ENCODE data around the gene CHST13. TPM values are rescaled to one million over a fixed set of nuclear protein-coding genes. Genes with fewer than 3 reads are reported as not detected.

CHST13 gene
- total RNA-seq, result not detected

DNA sequence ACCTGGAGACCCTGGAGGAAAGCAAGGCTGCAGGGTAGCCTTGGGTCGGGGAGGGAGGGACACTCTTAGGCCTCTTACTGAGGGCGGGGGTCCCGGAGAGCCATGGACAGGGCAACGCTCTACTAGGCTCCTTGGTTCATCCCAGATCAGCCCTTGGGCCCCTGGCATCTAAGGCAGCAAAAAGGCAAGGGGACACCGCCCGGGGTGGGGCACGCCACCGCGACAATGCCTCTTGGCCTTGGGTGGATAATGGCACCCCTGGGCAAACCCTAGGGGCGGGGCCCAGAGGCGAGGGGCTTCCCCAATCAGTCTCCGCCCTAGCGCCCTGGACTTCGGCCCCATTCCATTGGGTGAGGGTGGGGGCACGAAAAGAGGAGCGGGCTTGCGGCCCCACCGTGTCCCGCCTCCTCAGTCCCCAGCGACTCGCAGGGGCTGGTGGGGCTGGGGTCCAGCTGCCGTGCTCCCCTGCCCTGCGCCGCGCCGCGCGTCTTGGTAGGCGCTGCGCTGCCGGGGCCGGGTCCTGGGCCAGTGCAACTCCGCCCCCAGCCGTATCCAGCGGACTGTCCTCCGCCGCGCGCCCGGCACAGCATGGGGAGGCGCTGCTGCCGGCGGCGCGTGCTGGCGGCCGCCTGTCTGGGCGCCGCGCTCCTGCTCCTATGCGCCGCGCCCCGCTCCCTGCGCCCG, at the start of gene CHST13:
Gene CHST13, plus strand, starts transcription at position 411 of the 684 bp plus-strand sequence. Its CDS starts 178 bp downstream, at position 589.
- Mint-ChIP-seq H3K4me1 (ENCODE audit: low read depth) (no peaks in the 10 kb centered on the region), H3K27ac (no peak within 1 kb of the TSS), H3K27me3 (peaks cover 15% of the 10 kb centered on the region), H3K9me3 (no peaks in the 10 kb centered on the region), H3K4me3 (no peak within 1 kb of the TSS), H3K36me3 (no peaks in the 10 kb centered on the region)
- intact Hi-C loops (cut with micrococcal nuclease), result no loop called here
- ChIA-PET CTCF (interaction anchor here (0.7 to 3.0 kb wide), 6 partner anchors 10 to 1023 kb away, joined by 3 to 25 read pairs (median 4); no protein-coding TSS in a partner anchor), POLR2A (no interaction called here)
- no peak for DNase-seq

DNA sequence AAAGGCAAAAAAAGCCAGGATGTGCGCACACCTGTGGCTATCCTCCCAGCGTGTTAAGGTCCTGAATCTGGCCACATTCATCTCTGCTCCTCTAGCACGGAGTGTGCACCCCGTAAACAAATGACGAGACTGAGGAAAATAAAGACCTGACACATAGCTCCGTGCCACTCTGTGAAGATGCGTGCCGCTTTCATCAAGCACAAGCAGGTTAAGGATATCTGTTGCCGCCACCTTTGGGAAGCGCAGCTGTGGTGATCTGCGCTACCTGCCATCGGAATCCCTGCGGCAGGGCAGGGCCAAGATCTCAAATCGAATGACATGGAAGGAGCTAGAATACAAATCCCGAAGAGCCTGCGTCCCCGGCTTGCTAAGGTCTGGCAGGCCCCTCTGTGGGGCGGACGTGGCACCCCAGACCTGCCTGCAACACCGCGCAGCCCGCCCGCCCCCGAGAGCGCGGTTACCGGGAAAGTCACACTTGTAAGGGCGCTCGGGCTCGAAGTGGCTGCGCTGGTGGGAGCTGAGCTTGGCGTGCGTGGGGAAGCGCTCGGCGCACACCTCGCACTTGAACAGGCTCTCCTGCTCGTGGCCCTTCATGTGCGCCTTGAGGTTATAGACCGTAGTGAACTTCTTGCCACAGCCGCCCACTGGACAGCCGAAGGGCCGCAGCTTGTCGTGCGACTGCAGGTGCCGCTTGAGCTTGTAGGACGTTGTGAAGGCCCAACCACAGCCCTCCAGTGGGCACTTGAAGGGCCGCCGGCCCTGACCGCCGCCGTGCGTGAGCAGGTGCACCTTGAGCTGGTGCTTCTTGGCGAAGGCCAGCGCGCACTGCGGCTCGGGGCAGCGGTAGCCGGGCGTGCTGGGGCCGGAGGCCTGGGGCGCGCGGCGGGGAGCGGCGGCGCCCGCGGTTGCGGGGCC, 49.2 kb upstream of the CHST13 start:
- intact Hi-C loops (cut with micrococcal nuclease), result loop anchor here (1.0 to 5.0 kb wide), 2 partner anchors 117 to 228 kb away; partner anchors contain the start of genes CHCHD6 and KLF15
- CTCF ChIA-PET, result interaction anchor here (0.8 to 1.0 kb wide), 3 partner anchors 8 to 1072 kb away, joined by 3 read pairs; partner anchors contain the start of gene KLF15

DNA sequence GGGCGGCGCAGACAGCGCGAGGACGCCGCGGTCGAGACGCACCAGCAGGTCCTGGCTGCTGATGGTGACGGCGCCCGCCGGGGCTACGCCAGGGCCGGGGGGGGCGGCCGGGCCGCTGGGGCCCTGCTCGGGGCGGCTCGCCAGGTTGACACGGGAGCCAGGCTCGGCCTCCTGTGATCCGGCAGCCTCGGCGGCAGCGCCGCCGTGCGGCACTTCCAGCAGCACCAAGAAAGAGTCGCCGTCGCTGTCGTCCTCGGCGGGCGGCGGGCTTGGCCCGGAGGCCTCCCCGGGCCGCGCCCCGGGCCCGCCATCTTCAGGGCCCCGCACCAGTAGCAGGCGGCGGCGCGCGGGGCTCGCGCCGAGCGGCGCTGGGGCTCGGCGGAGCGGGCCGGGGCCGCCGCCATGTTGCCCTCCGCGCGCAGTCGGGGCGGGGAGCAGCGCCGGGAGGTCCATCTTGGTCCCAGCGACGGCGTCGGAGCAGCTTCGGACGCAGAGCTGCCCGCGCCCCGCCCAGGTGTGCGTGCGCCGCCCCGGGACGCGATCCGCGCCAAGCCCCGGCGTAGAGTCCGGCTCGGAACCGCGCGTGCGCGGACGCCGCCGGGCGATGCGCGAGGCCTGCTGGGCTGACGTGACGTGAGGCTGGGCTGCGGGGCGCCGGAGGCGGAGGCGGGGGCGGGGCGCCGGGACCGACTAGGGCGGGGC, 48.4 kb upstream of the CHST13 start, which contains the start of gene ZXDC:
Gene ZXDC, minus strand, starts transcription at position 479 of the 702 bp plus-strand sequence. Its CDS starts 26 bp downstream, at position 453.
- H3K9me3 Mint-ChIP-seq, result no peaks in the 10 kb centered on the region
- POLR2A ChIA-PET, result interaction anchor here (1.1 kb wide), 1 partner anchor 13 kb away, joined by 3 read pairs; no protein-coding TSS in a partner anchor
- CTCF ChIA-PET, result interaction anchor here (0.8 to 1.3 kb wide), 3 partner anchors 9 to 1071 kb away, joined by 3 read pairs; no protein-coding TSS in a partner anchor
- peak; percentile 94 for DNase-seq
- peak within 1 kb of the TSS; percentile 79 for H3K27ac Mint-ChIP-seq
- intact Hi-C loops (cut with micrococcal nuclease), result loop anchor here (1.0 to 5.0 kb wide), 5 partner anchors 118 to 559 kb away; partner anchors contain the start of genes CHCHD6, KLF15, PLXNA1 and SLC41A3
- peak within 1 kb of the TSS; percentile 88 for H3K4me3 Mint-ChIP-seq
- peaks cover 21% of the 10 kb centered on the region for H3K36me3 Mint-ChIP-seq
- H3K27me3 Mint-ChIP-seq, result no peaks in the 10 kb centered on the region
- H3K4me1 Mint-ChIP-seq (ENCODE audit: low read depth), result peaks cover 39% of the 10 kb centered on the region

More for the DNA sequence above, 49.2 kb upstream of the CHST13 start:
- Mint-ChIP-seq H3K36me3 (peaks cover 28% of the 10 kb centered on the region), H3K9me3 (no peaks in the 10 kb centered on the region), H3K4me3 (peak overlapping the region; percentile 88), H3K27ac (peak overlapping the region; percentile 79), H3K4me1 (ENCODE audit: low read depth) (peaks cover 41% of the 10 kb centered on the region), H3K27me3 (no peaks in the 10 kb centered on the region)
- peak; percentile 57 for DNase-seq
- POLR2A ChIA-PET, result no interaction called here

DNA sequence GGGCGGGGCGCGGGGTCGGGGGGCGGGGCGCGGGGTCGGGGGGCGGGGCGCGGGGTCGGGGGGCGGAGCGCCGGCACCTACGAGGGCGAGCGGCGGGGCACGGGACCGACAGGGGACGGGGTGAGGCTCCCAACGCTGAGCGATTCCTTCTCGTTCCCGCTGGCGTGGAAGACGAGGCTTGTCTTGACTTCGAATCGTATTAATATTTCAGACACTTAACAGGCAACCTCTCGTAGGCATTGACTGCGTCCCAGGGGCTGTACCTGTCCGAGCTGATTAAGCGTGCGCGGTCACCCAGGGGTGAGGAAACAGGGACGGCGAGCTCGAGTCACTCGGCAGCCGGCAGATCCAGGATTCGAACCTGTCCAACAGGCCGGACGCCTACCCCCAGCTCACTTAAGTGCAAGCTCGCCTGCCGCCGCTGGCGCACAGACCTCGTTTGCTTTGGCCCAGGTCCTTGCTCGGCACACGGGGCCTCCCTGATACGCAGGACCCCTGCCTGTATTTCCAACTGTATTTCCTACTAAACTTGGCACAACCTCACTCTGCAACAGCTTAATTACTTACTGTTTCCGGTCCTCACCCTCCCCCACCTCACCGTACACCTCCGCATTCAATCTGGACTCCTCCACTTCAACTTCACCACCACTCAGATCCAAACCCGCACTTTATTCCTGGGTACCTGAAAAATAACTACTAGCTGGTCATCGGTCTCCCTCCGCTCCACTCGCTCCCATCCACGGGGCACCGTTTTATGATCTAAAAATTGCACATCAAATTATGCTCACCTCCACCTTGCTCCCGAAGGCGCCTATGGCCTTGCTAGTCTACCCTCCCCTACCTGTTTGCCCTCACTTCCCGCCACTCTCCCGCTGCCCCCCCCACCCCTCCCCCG, 47.5 kb upstream of the CHST13 start:
- peaks cover 36% of the 10 kb centered on the region for H3K4me1 Mint-ChIP-seq (ENCODE audit: low read depth)
- ChIA-PET POLR2A (interaction anchor here (1.1 kb wide), 1 partner anchor 14 kb away, joined by 3 read pairs; no protein-coding TSS in a partner anchor), CTCF (interaction anchor here (1.3 kb wide), 1 partner anchor 46 kb away, joined by 3 read pairs; no protein-coding TSS in a partner anchor)
- H3K27me3 Mint-ChIP-seq, result no peaks in the 10 kb centered on the region
- H3K36me3 Mint-ChIP-seq, result peaks cover 13% of the 10 kb centered on the region
- peak overlapping the region; percentile 56 for H3K27ac Mint-ChIP-seq
- intact Hi-C loops (cut with micrococcal nuclease), result loop anchor here (1.0 to 5.0 kb wide), 4 partner anchors 226 to 560 kb away; partner anchors contain the start of genes CHCHD6, PLXNA1 and SLC41A3
- H3K9me3 Mint-ChIP-seq, result no peaks in the 10 kb centered on the region
- peak overlapping the region; percentile 79 for H3K4me3 Mint-ChIP-seq
- no peak for DNase-seq

DNA sequence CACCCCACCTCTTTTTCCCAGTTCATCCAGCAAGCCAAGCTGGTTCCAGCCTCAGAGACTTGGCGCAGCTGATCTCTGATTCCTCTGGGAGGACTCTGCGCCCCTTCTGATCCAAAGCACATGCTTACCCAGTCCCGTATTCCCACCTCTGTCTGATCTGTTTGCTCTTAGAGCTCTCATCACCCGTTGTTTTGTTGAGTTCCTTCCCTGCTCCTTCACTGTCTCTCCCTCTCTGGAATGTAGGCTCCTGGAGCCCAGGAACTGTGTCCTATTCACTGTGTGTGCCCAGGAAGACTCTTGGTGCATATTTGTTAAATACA, 46.9 kb upstream of the CHST13 start:
- no peak overlapping the region for H3K4me3 Mint-ChIP-seq
- DNase-seq, result no peak
- no peak overlapping the region for H3K27ac Mint-ChIP-seq
- intact Hi-C loops (cut with micrococcal nuclease), result loop anchor here (2.0 to 5.0 kb wide), 3 partner anchors 225 to 506 kb away; partner anchors contain the start of genes CHCHD6, PLXNA1 and SLC41A3
- H3K27me3 Mint-ChIP-seq, result no peaks in the 10 kb centered on the region
- H3K4me1 Mint-ChIP-seq (ENCODE audit: low read depth), result peaks cover 32% of the 10 kb centered on the region
- no peaks in the 10 kb centered on the region for H3K9me3 Mint-ChIP-seq
- CTCF ChIA-PET, result no interaction called here
- H3K36me3 Mint-ChIP-seq, result peaks cover 13% of the 10 kb centered on the region
- POLR2A ChIA-PET, result no interaction called here

DNA sequence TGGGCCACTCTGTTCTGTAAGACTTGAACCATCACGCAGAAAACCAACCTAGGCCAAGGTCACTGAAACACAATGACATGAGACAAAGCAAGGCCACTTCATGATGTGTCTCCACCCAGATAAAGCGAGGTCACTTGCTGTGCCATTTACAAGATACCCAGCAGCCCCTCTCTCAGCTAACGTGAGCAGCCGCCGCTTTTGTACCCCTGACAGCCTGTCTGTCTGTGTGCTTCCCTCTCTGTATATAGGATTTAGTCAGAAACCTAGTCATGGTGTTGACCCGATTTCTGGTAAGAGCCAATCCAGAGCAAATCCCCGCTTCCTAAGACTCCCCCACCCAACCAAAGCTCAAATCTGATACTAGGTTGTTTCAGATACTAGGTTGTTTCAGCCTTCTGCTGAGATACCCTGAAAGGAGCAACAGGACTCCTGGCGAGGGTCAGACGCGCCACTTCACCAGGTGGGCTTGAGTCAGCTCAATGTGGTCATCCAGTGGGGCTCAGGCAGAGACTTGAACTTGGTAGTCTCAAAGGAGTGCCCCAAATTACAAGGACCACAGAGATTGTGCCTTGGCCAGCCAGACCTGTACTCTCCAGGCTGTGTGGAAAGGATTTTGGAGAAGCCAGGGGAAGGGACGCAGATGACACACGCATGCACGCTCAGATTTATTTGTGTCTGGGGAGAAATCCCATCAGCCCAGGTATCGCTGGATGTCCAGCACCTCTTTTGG, 45.2 kb upstream of the CHST13 start:
- CTCF ChIA-PET, result no interaction called here
- H3K36me3 Mint-ChIP-seq, result peaks cover 5% of the 10 kb centered on the region
- H3K9me3 Mint-ChIP-seq, result no peaks in the 10 kb centered on the region
- H3K4me1 Mint-ChIP-seq (ENCODE audit: low read depth), result peaks cover 14% of the 10 kb centered on the region
- intact Hi-C loops (cut with micrococcal nuclease), result loop anchor here (5.0 kb wide), 1 partner anchor 224 kb away; the partner anchor contains the start of gene CHCHD6
- no peaks in the 10 kb centered on the region for H3K27me3 Mint-ChIP-seq
- H3K27ac Mint-ChIP-seq, result no peak overlapping the region
- DNase-seq, result no peak
- POLR2A ChIA-PET, result no interaction called here
- H3K4me3 Mint-ChIP-seq, result no peak overlapping the region

DNA sequence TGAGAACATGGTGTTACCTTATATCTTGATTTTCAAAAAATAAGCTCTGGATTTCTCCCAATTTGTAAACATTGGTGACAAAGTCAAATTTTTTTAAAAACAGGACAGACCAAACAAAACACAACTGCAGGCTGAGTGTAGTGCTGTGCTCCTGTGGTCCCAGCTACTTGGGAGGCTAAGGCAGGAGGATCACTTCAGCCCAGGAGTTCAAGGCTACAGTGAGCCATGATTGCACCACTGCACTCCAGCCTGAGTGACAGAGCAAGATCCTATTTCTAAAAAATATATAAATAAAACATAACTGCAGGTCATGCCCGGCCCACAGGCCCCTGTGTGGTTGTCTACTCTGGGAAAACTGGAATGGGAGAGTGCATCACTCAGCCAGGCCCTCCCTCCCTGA, 44.3 kb upstream of the CHST13 start:
- no peak for DNase-seq
- intact Hi-C loops (cut with micrococcal nuclease), result loop anchor here (5.0 kb wide), 1 partner anchor 223 kb away; the partner anchor contains the start of gene CHCHD6
- H3K4me3 Mint-ChIP-seq, result no peak overlapping the region
- ChIA-PET CTCF (no interaction called here), POLR2A (no interaction called here)
- peaks cover 8% of the 10 kb centered on the region for H3K4me1 Mint-ChIP-seq (ENCODE audit: low read depth)
- no peaks in the 10 kb centered on the region for H3K9me3 Mint-ChIP-seq
- no peaks in the 10 kb centered on the region for H3K27me3 Mint-ChIP-seq
- no peak overlapping the region for H3K27ac Mint-ChIP-seq
- H3K36me3 Mint-ChIP-seq, result no peaks in the 10 kb centered on the region

DNA sequence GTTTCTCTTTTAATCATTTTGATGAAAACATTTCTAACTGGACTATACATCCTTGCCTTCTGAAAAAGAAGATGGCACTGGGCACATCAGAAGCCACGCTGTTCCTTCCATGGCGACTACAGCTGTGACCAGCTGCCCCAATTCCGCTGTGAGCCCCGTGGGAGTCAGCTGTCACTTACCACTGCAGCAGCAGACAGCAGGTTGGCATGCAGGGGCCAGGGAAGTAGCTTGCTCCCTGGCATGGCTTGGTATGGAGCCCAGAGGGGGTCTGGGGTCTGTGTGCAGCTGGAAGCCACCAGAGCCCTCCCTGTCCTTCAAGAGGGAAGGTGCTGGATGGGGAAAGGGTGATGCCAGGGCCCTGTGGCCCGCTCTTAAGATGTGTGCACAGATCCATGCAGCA, 43.7 kb upstream of the CHST13 start:
- no peak overlapping the region for H3K27ac Mint-ChIP-seq
- POLR2A ChIA-PET, result no interaction called here
- CTCF ChIA-PET, result no interaction called here
- no peak for DNase-seq
- intact Hi-C loops (cut with micrococcal nuclease), result no loop called here
- no peaks in the 10 kb centered on the region for H3K27me3 Mint-ChIP-seq
- H3K9me3 Mint-ChIP-seq, result no peaks in the 10 kb centered on the region
- no peaks in the 10 kb centered on the region for H3K36me3 Mint-ChIP-seq
- peaks cover 6% of the 10 kb centered on the region for H3K4me1 Mint-ChIP-seq (ENCODE audit: low read depth)
- H3K4me3 Mint-ChIP-seq, result no peak overlapping the region

DNA sequence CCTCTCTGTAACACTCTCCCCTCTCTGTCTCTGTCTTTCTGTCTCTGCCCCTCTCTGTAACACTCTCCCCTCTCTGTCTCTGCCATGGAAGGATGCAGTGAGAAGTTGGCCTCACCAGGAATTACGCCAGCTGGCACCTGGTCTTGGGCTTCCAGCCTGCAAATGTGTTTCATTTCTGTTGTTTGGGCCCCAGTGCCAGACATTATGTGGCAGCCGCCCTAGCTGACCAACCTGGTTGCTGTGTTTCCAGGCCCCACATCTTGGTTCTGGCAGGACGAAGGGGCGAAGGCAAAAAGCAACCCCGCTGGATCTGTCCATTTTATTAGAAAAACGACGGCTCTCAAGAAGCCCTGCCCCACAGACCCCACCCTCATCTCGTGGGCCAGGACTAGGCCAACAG, 43.1 kb upstream of the CHST13 start:
- H3K4me1 Mint-ChIP-seq (ENCODE audit: low read depth), result peaks cover 6% of the 10 kb centered on the region
- H3K9me3 Mint-ChIP-seq, result no peaks in the 10 kb centered on the region
- POLR2A ChIA-PET, result no interaction called here
- DNase-seq, result no peak
- H3K4me3 Mint-ChIP-seq, result no peak overlapping the region
- intact Hi-C loops (cut with micrococcal nuclease), result no loop called here
- H3K36me3 Mint-ChIP-seq, result no peaks in the 10 kb centered on the region
- H3K27ac Mint-ChIP-seq, result no peak overlapping the region
- CTCF ChIA-PET, result no interaction called here
- H3K27me3 Mint-ChIP-seq, result no peaks in the 10 kb centered on the region

DNA sequence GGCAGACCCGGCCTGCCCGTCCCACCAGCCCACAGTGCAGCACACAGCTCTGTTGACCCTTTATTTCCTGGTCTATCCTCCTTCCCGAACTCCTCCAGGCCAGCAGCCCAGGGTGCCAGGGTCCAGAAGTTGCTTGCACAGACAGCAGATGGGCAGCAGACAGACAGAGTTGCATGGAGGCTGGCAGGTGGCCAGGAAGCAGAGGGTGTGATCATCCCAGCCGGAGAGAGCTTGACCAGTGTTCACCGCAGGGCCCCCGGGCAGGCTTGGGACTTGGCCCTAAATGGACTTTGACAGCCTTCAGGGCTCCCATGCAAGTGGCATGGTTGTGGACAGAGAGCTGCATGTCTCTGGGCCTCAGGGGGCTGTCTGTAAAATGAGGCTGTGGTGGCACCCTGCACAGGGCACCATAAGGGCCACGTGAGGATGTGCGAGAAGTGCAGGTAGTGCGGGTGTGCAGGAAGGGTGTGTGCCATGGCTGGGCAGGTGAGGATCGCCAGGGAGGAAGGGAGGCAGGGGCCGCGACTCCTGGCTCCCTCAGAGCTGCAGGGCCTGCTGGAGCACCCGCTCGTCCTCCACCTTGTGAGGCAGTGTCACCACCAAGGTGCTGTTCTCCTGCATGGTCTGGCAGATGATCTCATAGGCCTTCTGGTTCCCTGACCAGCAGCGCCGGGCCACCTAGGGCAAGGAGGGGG, 42.0 kb upstream of the CHST13 start:
- Mint-ChIP-seq H3K27me3 (no peaks in the 10 kb centered on the region), H3K36me3 (no peaks in the 10 kb centered on the region), H3K4me1 (ENCODE audit: low read depth) (peaks cover 10% of the 10 kb centered on the region), H3K27ac (no peak overlapping the region), H3K4me3 (no peak overlapping the region), H3K9me3 (no peaks in the 10 kb centered on the region)
- intact Hi-C loops (cut with micrococcal nuclease), result no loop called here
- ChIA-PET CTCF (no interaction called here), POLR2A (no interaction called here)
- no peak for DNase-seq

Data from activated CD4-positive, alpha-beta memory T cell treated with anti-CD3 and anti-CD28 coated beads for 36 hours (primary cell).